Uterus (tissue), 4 donors: ENCODE results near the gene TFF3. TPM values are rescaled to one million over a fixed set of nuclear protein-coding genes. Genes with fewer than 3 reads are reported as not detected.

Experiments
- DNase-seq, 2 donors: peaks; one replicate each; pipeline ENCODE4 v3.0.0-alpha.2; 2019 to 2020
- H3K27ac ChIP-seq, 2 donors: fragments of 200-600 bp; sonication (generic); 1 replicate in 1 of 2; 2 replicates in 1 of 2; pipeline ENCODE4 v1.5.1; 2016 to 2018
- H3K27me3 ChIP-seq, 2 donors: fragments of 200-600 bp; sonication (generic); one replicate each; pipeline ENCODE4 v1.5.1; 2018 to 2019; ENCODE audit warnings: control low read depth in 1 of 2
- H3K36me3 ChIP-seq, 2 donors: fragments of 200-600 bp; sonication (generic); one replicate each; pipeline ENCODE4 v1.5.1; 2019; ENCODE audit warnings: control low read depth in 1 of 2
- H3K4me1 ChIP-seq, 2 donors: fragments of 200-600 bp; sonication (generic); one replicate each; pipeline ENCODE4 v1.5.1; 2018 to 2019; ENCODE audit warnings: control low read depth in 1 of 2
- H3K4me3 ChIP-seq, 2 donors: fragments of 200-600 bp; sonication (generic); 1 replicate in 1 of 2; 2 replicates in 1 of 2; pipeline ENCODE4 v1.5.1; 2018 to 2019; ENCODE audit warnings: mild to moderate bottlenecking in 1 of 2
- H3K9me3 ChIP-seq, 2 donors: fragments of 200-600 bp; sonication (generic); one replicate each; pipeline ENCODE4 v1.5.1; 2019; ENCODE audit warnings: control low read depth in 1 of 2
- CTCF ChIP-seq, 4 experiments: fragments of 200-600 bp in 2 of 4; fragments of 450-650 bp in 2 of 4; sonication (generic) in 2 of 4; IDR thresholded peaks; one replicate each; pipeline ENCODE4 v1.5.1; 2016 to 2019; ENCODE audit warnings: antibody characterized with exemption in 4 of 4, mild to moderate bottlenecking in 2 of 4, moderate library complexity in 1 of 4
- POLR2A ChIP-seq, 2 donors: fragments of 450-650 bp; IDR thresholded peaks; one replicate each; pipeline ENCODE4 v1.6.1; 2016; ENCODE audit warnings: antibody characterized with exemption in 2 of 2, mild to moderate bottlenecking in 1 of 2, moderate library complexity in 1 of 2
- intact Hi-C: fragments of 100-400 bp; cut with DNase I; formaldehyde crosslinking; loops from one replicate; pipeline ENCODE4 v1.15.1; 2023; ENCODE audit warnings: low total_unique reads
- total RNA-seq, 4 donors: library from RNA; depleted of rRNA in 3 of 4; stranded (reverse); fragments of >200 nt in 3 of 4; gene quantifications; one replicate each; pipeline versions ENCODE4 v1.1.0 to v1.2.4, GENCODE V29; 2014 to 2023
- donor health status: DM: yes; HTN: yes; CAD: no.

The TFF3 gene
- total RNA-seq, 4 donors from 2014 or later: 1.4 to 49.7 (median 24.2) TPM

- H3K36me3 ChIP-seq: no peaks in the 10 kb centered on the region
- no peak overlapping the region for H3K4me3 ChIP-seq
- intact Hi-C loops: no loop called here
- H3K4me1 ChIP-seq: no peaks in the 10 kb centered on the region
- no peaks in the 10 kb centered on the region for H3K9me3 ChIP-seq
- TF ChIP-seq POLR2A (IDR thresholded peaks at IDR 0.05): no peak
- TF ChIP-seq CTCF (IDR thresholded peaks at IDR 0.05): no peak
- no peaks in the 10 kb centered on the region for H3K27me3 ChIP-seq
- H3K27ac ChIP-seq: peak overlapping the region; percentile 49 to 59
- peak in 1 of 2 donors; percentile 33 for DNase-seq
Measured at GRCh38 chr21:42301371-42302075, 13.7 kb downstream of the TFF3 start.

GRCh38 chr21:42300956-42301355 lies 14.3 kb downstream of the TFF3 start:
- no peak for DNase-seq
- TF ChIP-seq CTCF (IDR thresholded peaks at IDR 0.05) (no peak), POLR2A (IDR thresholded peaks at IDR 0.05) (no peak)
- Histone ChIP-seq H3K9me3 (no peaks in the 10 kb centered on the region), H3K36me3 (no peaks in the 10 kb centered on the region), H3K27me3 (no peaks in the 10 kb centered on the region), H3K4me1 (no peaks in the 10 kb centered on the region), H3K4me3 (no peak overlapping the region), H3K27ac (peak overlapping the region in 1 of 2 donors; percentile 39)
- intact Hi-C loops: no loop called here

- Histone ChIP-seq H3K4me1 (no peaks in the 10 kb centered on the region), H3K27ac (no peak overlapping the region), H3K4me3 (no peak overlapping the region), H3K27me3 (no peaks in the 10 kb centered on the region), H3K9me3 (no peaks in the 10 kb centered on the region), H3K36me3 (no peaks in the 10 kb centered on the region)
- TF ChIP-seq CTCF (IDR thresholded peaks at IDR 0.05) (no peak), POLR2A (IDR thresholded peaks at IDR 0.05) (no peak)
- intact Hi-C loops: no loop called here
- DNase-seq: no peak
Measured at GRCh38 chr21:42300045-42300583, 15.1 kb downstream of the TFF3 start.

GRCh38 chr21:42299324-42300044 lies 15.7 kb downstream of the TFF3 start:
- DNase-seq: no peak
- no peaks in the 10 kb centered on the region for H3K9me3 ChIP-seq
- intact Hi-C loops: no loop called here
- TF ChIP-seq CTCF (IDR thresholded peaks at IDR 0.05): no peak
- no peak for TF ChIP-seq POLR2A (IDR thresholded peaks at IDR 0.05)
- H3K27ac ChIP-seq: no peak overlapping the region
- no peaks in the 10 kb centered on the region for H3K27me3 ChIP-seq
- H3K4me1 ChIP-seq: no peaks in the 10 kb centered on the region
- H3K36me3 ChIP-seq: no peaks in the 10 kb centered on the region
- no peak overlapping the region for H3K4me3 ChIP-seq

GRCh38 chr21:42298657-42299056 lies 16.6 kb downstream of the TFF3 start:
- peak in 1 of 2 donors; percentile 23 for DNase-seq
- intact Hi-C loops: no loop called here

More at GRCh38 chr21:42298657-42299056, 16.6 kb downstream of the TFF3 start:
- H3K36me3 ChIP-seq: no peaks in the 10 kb centered on the region
- H3K4me3 ChIP-seq: no peak overlapping the region
- H3K27ac ChIP-seq: no peak overlapping the region
- no peak for TF ChIP-seq POLR2A (IDR thresholded peaks at IDR 0.05)
- no peak for TF ChIP-seq CTCF (IDR thresholded peaks at IDR 0.05)
- H3K4me1 ChIP-seq: no peaks in the 10 kb centered on the region
- H3K9me3 ChIP-seq: no peaks in the 10 kb centered on the region
- H3K27me3 ChIP-seq: no peaks in the 10 kb centered on the region
